ENCODE data around the gene RSU1. TPM values are rescaled to one million over a fixed set of nuclear protein-coding genes. Genes with fewer than 3 reads are reported as not detected.

RSU1 gene
- total RNA-seq, 2 experiments from 2014 or later, result 69.5 to 72.7 TPM

DNA sequence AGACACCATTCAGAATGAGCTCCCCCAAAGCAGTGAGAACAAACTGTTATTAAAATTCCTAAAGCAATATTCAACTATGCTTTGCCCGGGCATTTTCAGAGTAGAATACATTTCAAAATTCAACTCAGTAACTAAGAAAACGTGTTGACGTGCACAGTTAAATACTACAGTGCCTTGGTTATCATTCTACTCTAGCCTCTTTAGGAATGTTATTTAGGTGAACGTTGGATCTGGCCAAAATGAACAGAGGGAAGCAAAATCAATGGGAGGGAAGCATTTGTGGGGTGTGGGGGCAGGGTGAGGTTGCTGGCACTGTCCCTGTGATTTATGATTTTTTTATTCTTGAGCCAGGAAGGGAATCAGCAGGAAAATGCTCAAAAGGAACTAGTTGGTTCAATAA is 27.5 kb downstream of the RSU1 start:
- H3K4me1 Mint-ChIP-seq, result peaks cover 22% of the 10 kb centered on the region
- H3K36me3 Mint-ChIP-seq, result peaks cover 57% of the 10 kb centered on the region
- no peak overlapping the region for H3K4me3 Mint-ChIP-seq
- POLR2A ChIA-PET, result interaction anchor here (1.5 kb wide), 1 partner anchor 28 kb away, joined by 8 read pairs; the partner anchor contains the start of gene RSU1
- ATAC-seq (ENCODE audit: low read depth), result no peak
- H3K9me3 Mint-ChIP-seq, result peaks cover 8% of the 10 kb centered on the region
- H3K27me3 Mint-ChIP-seq, result no peaks in the 10 kb centered on the region
- H3K27ac Mint-ChIP-seq, result no peak overlapping the region
- no peak for DNase-seq

DNA sequence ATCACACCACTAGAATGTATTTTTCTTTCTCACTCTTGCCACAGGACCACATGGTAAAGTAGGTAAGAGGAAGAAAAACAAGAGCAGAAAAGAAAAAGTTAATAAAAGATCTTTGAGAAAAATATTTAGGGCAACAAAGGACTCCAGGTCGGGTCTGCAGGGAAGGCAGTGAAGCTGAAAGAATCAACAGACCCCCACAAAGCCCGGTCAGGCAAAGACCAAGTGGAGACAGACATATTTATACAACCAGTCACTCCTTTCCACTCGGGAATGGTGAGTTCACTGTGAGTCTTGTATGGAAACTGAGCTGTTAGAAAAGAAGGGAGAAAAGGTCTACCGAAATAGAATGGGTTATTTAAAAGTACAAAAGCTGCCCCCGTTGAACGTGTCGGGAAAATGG is 28.0 kb downstream of the RSU1 start:
- peaks cover 22% of the 10 kb centered on the region for H3K4me1 Mint-ChIP-seq
- H3K4me3 Mint-ChIP-seq, result no peak overlapping the region
- peak overlapping the region; percentile 87 for H3K27ac Mint-ChIP-seq
- H3K27me3 Mint-ChIP-seq, result no peaks in the 10 kb centered on the region
- DNase-seq, result no peak
- POLR2A ChIA-PET, result interaction anchor here (1.5 kb wide), 1 partner anchor 28 kb away, joined by 8 read pairs; the partner anchor contains the start of gene RSU1
- peaks cover 62% of the 10 kb centered on the region for H3K36me3 Mint-ChIP-seq
- H3K9me3 Mint-ChIP-seq, result peaks cover 8% of the 10 kb centered on the region
- no peak for ATAC-seq (ENCODE audit: low read depth)

DNA sequence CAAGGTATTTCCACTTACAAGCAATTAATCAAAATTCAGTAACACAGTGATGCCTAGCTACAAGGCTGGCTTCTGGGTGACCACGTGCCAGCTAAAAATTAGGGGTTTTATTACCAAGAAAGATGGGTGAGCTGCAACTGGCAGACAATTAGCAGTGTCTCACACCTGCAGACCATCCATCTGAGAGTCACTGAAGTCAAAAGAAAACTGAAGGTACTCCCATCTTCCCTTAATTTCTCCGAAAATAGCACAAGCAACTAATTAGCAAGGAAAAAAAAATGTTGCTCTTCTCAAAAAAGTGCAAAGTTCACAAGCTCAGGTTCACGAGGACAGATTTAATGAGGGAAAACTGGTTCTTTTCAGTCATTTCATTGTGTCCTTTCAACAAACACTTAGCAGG is 28.4 kb downstream of the RSU1 start:
- ATAC-seq (ENCODE audit: low read depth) (no peak), DNase-seq (no peak)
- H3K4me3 Mint-ChIP-seq, result peak overlapping the region; percentile 9
- H3K9me3 Mint-ChIP-seq, result peaks cover 8% of the 10 kb centered on the region
- H3K27me3 Mint-ChIP-seq, result no peaks in the 10 kb centered on the region
- peaks cover 22% of the 10 kb centered on the region for H3K4me1 Mint-ChIP-seq
- H3K36me3 Mint-ChIP-seq, result peaks cover 63% of the 10 kb centered on the region
- peak overlapping the region; percentile 87 for H3K27ac Mint-ChIP-seq
- POLR2A ChIA-PET, result interaction anchor here (1.5 kb wide), 1 partner anchor 29 kb away, joined by 8 read pairs; the partner anchor contains the start of gene RSU1

DNA sequence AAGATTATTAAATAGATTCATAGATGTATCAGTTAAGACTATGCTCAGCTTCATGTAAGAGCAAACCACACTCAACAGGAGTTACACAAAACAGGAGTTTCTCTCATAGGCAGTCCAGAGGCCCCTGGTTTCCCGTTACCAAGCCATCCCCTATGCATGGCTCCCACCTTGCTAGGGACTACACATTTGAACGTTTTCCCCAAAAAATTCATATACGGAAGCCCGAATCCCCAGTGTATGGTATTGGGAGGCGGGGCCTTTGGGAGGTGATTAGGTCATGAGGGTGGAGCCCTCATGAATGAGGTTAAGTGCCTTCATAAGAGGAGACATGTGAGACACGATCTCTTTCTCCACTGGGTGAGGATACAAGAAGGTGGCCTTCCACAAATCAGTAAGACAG is 29.1 kb downstream of the RSU1 start:
- peak overlapping the region; percentile 65 for H3K4me3 Mint-ChIP-seq

DNA sequence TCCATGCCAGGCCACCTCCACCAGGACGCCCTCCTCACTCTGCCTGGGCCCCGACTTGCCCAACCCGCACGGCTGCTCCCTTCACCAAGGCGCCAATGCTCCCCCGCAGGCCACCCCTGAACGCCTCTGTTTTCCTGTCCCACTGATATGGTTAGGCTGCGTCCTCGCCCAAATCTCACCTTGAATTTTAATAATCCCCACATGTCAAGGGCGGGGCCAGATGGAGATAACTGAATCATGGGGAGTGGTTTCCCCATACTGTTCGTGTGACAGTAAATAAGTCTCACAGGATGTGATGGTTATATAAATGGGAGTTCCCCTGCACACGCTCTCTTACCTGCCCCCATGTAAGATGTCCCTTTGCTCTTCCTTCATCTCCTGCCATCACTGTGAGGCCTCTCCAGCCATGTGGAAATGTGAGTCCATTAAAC is 29.8 kb downstream of the RSU1 start:
- Mint-ChIP-seq H3K4me3 (peak overlapping the region; percentile 65), H3K27ac (peak overlapping the region; percentile 87), H3K4me1 (peaks cover 22% of the 10 kb centered on the region), H3K36me3 (peaks cover 54% of the 10 kb centered on the region), H3K9me3 (peaks cover 6% of the 10 kb centered on the region), H3K27me3 (no peaks in the 10 kb centered on the region)
- POLR2A ChIA-PET, result no interaction called here
- ATAC-seq (ENCODE audit: low read depth), result peak; percentile 97
- DNase-seq, result peak; percentile 37

More for the DNA sequence above, 29.1 kb downstream of the RSU1 start:
- Mint-ChIP-seq H3K27ac (peak overlapping the region; percentile 87), H3K9me3 (peaks cover 6% of the 10 kb centered on the region), H3K27me3 (no peaks in the 10 kb centered on the region), H3K4me1 (peaks cover 22% of the 10 kb centered on the region), H3K36me3 (peaks cover 56% of the 10 kb centered on the region)
- POLR2A ChIA-PET, result no interaction called here
- DNase-seq (no peak), ATAC-seq (ENCODE audit: low read depth) (peak; percentile 19)

DNA sequence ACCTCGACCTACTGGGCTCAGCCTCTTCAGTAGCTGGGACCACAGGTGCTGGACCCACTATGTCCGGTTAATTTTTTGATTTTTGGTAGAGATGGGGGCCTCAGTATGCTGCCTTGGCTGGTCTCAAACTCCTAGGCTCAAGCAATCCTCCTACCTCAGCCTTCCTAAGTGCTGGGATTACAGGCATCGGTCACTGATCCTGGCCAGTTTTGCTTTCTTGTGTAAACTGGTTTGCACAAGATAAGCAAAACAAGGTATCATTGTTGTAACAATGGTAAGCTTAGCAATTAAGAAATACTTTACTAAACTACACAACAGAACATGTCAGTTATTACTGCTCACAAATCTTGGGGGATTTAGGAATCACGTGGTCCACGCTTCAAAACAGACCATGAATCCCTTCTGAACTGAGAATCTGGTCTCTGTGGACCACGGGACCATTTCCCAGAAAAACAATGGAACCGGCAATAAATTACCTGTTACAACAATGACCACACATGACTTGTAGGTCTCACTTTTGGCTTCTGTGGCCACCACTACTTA is 36.8 kb downstream of the RSU1 start:
- Mint-ChIP-seq H3K36me3 (peaks cover 24% of the 10 kb centered on the region), H3K4me1 (peaks cover 18% of the 10 kb centered on the region), H3K9me3 (peaks cover 2% of the 10 kb centered on the region), H3K27ac (no peak overlapping the region), H3K4me3 (no peak overlapping the region), H3K27me3 (no peaks in the 10 kb centered on the region)
- ATAC-seq (ENCODE audit: low read depth), result no peak
- POLR2A ChIA-PET, result no interaction called here
- no peak for DNase-seq

DNA sequence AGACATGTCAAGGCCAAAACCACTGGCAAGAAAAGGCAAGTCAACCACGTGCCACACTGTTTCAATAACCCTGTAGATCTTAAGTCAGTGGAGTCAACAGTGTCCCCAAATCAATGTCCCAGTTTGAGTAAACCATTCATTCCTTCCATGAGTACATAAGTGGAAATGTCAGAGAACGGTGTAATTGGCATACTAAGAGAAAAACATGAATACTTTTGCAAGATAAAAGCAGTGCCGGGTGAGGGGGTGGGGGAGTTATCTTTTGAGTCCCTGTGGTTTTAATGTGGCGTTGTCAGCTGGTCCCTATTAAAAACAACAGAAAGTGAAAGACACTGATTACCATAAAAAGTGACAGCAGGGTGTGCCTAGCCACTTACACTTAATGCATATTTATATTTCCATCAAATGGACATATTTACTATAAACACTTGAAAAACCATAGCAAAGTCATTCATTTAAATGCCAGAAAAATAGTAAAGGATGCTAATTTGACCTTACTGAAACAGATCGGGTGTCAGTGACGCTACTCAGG is 37.8 kb downstream of the RSU1 start:
- H3K9me3 Mint-ChIP-seq, result no peaks in the 10 kb centered on the region
- no peak for DNase-seq
- peak overlapping the region; percentile 22 for H3K27ac Mint-ChIP-seq
- POLR2A ChIA-PET, result no interaction called here
- H3K36me3 Mint-ChIP-seq, result peaks cover 18% of the 10 kb centered on the region
- no peaks in the 10 kb centered on the region for H3K27me3 Mint-ChIP-seq
- peaks cover 18% of the 10 kb centered on the region for H3K4me1 Mint-ChIP-seq
- ATAC-seq (ENCODE audit: low read depth), result peak; percentile 58
- no peak overlapping the region for H3K4me3 Mint-ChIP-seq

DNA sequence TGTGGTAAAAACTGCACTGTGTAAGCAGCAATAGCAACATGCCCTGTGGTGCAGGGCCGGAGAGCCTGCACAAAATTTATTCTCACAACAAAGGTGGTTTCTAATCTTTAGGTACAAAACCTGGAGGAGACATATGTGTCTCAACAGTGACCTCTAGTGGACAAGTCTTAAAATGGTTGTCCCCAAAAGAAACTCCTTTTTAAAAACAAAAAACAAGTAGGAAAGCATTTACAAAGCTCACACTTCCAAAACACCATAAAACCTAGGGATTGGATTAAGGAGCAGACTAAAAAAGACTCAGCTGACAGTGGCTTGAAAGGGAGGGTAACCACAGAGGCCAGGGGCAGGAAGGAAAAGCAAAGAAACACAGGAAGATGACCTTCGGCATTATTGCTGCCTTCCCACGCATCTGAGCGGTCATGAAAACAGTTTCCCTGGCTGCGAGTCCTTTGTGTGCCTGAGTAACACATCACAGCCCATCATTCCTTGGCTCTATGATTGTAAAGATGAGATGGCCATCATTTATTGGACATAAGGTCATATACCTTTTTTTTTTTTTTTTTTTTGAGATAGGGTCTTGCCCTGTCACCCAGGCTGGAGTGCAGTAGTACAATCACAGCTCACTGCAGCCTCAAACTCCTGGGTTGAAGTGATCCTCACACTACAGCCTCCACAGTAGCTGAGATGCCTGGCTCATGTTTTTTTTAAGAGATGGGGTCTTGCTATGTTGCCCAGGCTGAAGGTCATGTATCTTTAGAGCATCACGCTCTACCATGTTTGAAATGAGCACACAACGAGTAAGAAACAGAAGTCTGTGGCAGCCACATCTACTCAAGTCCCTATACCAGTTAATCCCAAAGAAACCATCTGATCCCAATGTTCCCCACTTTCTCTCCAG is 39.5 kb downstream of the RSU1 start:
- POLR2A ChIA-PET, result no interaction called here
- Mint-ChIP-seq H3K27me3 (no peaks in the 10 kb centered on the region), H3K4me3 (peak overlapping the region; percentile 29), H3K27ac (peak overlapping the region; percentile 78), H3K4me1 (peaks cover 18% of the 10 kb centered on the region), H3K36me3 (peaks cover 13% of the 10 kb centered on the region), H3K9me3 (no peaks in the 10 kb centered on the region)
- DNase-seq (no peak), ATAC-seq (ENCODE audit: low read depth) (peak; percentile 30)

DNA sequence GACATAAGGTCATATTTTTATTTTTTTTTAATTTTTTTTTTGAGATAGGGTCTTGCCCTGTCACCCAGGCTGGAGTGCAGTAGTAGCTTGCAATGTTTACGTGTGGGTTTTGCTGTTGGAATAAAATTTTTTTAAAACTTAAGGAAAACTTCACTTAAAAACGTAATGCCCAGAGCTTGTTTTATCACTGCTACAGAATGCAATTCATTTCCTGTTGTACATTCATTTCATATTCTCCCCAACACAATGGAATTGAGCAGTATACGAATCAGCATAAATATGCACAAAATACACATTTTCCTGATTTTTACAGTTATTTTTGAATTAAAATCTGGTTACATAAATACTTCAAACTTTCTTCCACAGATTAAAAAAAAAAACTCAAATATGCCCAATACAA is 40.3 kb downstream of the RSU1 start:
- peaks cover 10% of the 10 kb centered on the region for H3K36me3 Mint-ChIP-seq
- H3K9me3 Mint-ChIP-seq, result no peaks in the 10 kb centered on the region
- POLR2A ChIA-PET, result no interaction called here
- H3K27me3 Mint-ChIP-seq, result no peaks in the 10 kb centered on the region
- H3K4me3 Mint-ChIP-seq, result no peak overlapping the region
- peaks cover 18% of the 10 kb centered on the region for H3K4me1 Mint-ChIP-seq
- DNase-seq (no peak), ATAC-seq (ENCODE audit: low read depth) (no peak)
- H3K27ac Mint-ChIP-seq, result no peak overlapping the region

DNA sequence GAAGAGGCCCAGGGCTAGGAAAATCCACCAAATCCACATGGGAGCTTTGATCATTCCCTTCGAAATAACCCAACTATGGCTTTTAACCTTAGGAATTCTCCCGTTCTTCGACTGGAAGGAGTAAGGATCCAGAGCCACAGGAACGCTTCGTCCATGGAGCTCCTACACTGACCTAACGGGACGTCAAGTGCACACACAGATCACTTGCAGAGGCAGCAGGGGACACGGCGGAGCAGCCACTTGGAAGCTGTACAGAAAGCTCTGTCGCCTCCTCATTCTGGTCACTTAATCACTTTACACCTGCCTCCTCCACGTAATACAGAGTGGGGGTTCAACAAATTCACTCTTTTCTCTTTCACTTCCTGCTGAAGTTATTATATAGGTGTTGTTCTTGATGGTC is 43.9 kb downstream of the RSU1 start:
- Mint-ChIP-seq H3K4me3 (no peak overlapping the region), H3K4me1 (peaks cover 14% of the 10 kb centered on the region), H3K36me3 (peaks cover 2% of the 10 kb centered on the region), H3K27me3 (no peaks in the 10 kb centered on the region), H3K9me3 (no peaks in the 10 kb centered on the region), H3K27ac (no peak overlapping the region)
- POLR2A ChIA-PET, result no interaction called here
- DNase-seq (no peak), ATAC-seq (ENCODE audit: low read depth) (no peak)

DNA sequence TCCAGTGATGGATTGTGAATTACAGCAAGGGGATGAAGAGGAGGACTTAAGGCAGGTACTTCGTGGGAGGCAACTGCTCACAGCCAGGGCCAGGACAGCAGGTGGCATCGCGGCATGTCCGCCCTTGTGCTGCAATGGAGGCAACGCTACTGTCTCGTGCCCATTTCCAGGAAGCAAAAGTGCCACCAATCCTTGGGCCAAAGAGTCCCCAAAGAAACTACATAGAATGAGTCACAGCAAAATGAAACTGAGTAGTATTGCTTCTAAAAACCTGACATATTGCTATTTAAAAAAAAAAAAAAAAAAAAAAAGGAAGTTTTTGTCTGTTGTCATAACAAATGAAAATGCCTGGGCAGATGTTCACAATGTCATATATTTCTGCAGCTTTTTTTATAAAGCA is 46.6 kb downstream of the RSU1 start:
- Mint-ChIP-seq H3K9me3 (no peaks in the 10 kb centered on the region), H3K4me1 (peaks cover 11% of the 10 kb centered on the region), H3K27ac (no peak overlapping the region), H3K4me3 (no peak overlapping the region), H3K27me3 (no peaks in the 10 kb centered on the region), H3K36me3 (no peaks in the 10 kb centered on the region)
- POLR2A ChIA-PET, result no interaction called here
- DNase-seq, result no peak
- no peak for ATAC-seq (ENCODE audit: low read depth)

DNA sequence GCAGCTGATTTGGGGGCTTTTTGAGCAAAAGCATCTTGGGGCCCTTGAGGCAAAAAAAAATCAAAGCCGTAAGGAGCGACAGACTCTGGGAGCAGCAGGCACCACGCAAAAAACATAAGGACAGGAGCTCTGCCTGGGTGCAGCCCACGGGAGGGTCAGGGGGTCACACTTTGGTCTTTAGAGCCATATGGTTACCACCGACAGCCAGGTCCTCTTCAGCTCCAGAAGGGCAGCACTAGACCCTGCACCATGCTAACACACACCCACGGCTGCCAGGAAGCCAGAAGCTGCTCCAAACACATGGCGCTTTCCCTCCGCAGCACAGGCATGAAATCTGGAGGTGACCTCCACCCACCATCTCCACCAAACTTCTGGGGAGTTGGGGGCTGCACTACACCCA is 47.1 kb downstream of the RSU1 start:
- POLR2A ChIA-PET, result no interaction called here
- H3K36me3 Mint-ChIP-seq, result no peaks in the 10 kb centered on the region
- H3K4me3 Mint-ChIP-seq, result no peak overlapping the region
- H3K27me3 Mint-ChIP-seq, result no peaks in the 10 kb centered on the region
- DNase-seq (no peak), ATAC-seq (ENCODE audit: low read depth) (no peak)
- no peak overlapping the region for H3K27ac Mint-ChIP-seq
- no peaks in the 10 kb centered on the region for H3K9me3 Mint-ChIP-seq
- peaks cover 11% of the 10 kb centered on the region for H3K4me1 Mint-ChIP-seq

DNA sequence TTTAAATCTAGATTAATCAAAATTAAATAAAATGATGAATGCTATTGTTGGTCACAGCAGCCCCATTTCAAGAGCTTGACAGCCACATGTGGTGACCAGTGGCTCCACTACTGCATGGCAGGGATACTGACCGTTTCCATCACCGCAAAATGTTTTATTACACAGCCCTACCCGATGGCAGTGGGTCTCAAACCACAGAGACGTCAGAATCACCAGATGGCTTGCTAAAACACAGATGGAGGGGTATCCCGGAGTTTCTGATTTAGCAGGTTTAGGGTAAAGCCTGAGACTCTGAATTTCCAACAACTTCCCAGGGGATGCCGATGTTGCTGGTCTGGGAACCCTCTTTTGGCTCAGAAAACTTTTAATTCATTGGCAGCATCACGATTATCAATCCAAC is 47.9 kb downstream of the RSU1 start:
- no peaks in the 10 kb centered on the region for H3K9me3 Mint-ChIP-seq
- H3K27me3 Mint-ChIP-seq, result no peaks in the 10 kb centered on the region
- peaks cover under 1% of the 10 kb centered on the region for H3K36me3 Mint-ChIP-seq
- H3K4me3 Mint-ChIP-seq, result no peak overlapping the region
- POLR2A ChIA-PET, result no interaction called here
- DNase-seq (no peak), ATAC-seq (ENCODE audit: low read depth) (no peak)
- no peak overlapping the region for H3K27ac Mint-ChIP-seq
- H3K4me1 Mint-ChIP-seq, result peaks cover 11% of the 10 kb centered on the region

DNA sequence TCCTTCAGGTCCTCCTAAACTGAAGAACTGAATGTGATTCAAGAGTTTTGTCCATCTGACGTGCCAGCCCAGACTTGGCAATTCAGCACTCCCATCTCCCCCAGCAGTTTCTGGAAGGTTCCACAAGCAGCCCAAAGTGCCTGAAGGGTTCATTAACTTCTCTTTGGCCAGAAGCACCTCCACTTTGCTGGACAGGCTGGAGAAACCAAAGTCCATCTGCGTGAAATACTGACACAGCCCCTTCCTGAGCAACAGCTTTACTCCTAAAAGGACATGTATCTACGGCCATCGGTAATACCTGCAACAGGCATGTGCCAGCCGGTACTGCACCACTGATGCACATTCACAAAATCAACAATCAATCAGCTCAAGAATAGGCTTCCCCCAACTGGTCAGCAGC is 48.5 kb downstream of the RSU1 start:
- H3K27me3 Mint-ChIP-seq, result no peaks in the 10 kb centered on the region
- no peak overlapping the region for H3K27ac Mint-ChIP-seq
- POLR2A ChIA-PET, result no interaction called here

More for the DNA sequence above, 48.5 kb downstream of the RSU1 start:
- ATAC-seq (ENCODE audit: low read depth), result no peak
- no peak for DNase-seq
- no peaks in the 10 kb centered on the region for H3K9me3 Mint-ChIP-seq
- H3K4me3 Mint-ChIP-seq, result no peak overlapping the region
- H3K4me1 Mint-ChIP-seq, result peaks cover 11% of the 10 kb centered on the region
- peaks cover 2% of the 10 kb centered on the region for H3K36me3 Mint-ChIP-seq
